Right renal cortex interstitium (tissue), 3 donors: ENCODE results near the gene ZNF217. TPM values are rescaled to one million over a fixed set of nuclear protein-coding genes. Genes with fewer than 3 reads are reported as not detected.
"Not testable (repeated sequence)": the region's sequence is repeated elsewhere in the genome, so short reads cannot be mapped to it uniquely, and the experiment has no call there.

Experiments used
- DNase-seq, 3 donors: peaks; one replicate each; pipeline ENCODE4 v3.0.0-alpha.2; 2013; ENCODE audit warnings: low read depth in 3 of 3, low spot score in 2 of 3
- polyA plus RNA-seq, 3 donors: library from polyadenylated mRNA; unstranded; fragments of 120-200 nt; gene quantifications; one replicate each; pipeline ENCODE4 v1.2.1, GENCODE V29; 2013; ENCODE audit not compliant: insufficient read length in 3 of 3

The ZNF217 gene
- polyA plus RNA-seq, 3 donors, result 31.8 to 34.8 (median 32.2) TPM

DNA sequence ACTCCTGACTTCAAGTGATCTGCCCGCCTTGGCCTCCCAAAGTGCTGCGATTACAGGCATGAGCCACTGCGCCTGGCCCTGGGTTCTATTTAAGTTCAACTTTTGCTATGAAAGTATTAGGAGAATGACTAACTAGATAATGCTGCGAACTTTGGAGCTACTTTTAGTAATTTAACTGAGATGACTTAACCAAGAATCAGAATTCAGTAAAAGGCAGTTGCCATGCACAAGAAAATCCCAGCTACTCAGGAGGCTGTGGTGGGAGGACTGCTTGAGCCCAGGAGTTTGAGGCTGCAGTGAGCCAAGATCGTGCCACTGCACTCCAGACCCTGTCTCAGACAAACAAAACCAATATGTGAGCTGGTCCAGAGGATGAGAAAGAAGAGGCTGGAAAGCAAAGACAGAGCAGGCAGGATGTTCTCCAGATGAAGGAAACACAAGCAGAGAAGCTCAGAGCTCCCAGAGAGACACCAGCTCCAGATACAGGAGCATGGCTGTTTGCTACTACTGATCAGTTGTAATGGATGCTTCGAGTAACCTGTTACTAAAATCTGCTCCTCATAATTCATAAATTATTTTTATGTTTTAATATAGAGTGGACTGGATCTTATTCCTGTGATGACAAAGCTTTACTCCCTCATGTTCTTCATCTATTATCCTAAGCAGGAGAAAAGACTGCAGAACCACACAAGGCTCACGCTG, 23.9 kb downstream of the ZNF217 start:
- DNase-seq, result no peak

DNA sequence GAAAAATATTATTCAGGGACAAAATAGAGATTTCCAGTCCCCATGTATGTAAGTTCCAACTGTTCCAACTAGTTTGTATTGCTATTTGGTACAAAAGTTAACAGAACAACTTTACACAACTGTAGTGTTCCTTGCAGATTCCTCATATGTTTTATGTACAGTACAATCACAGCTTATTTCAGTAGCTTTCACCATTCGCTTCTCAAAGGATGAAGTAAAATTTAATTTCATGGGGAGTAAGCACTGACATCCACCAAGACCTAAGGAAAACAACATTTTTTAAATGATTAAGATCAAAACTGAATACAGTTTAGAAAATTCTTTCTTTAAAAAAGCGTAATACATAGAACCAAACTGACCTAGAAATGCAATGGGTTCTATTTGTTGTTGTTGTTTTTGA, 24.6 kb downstream of the ZNF217 start:
- DNase-seq, result no peak

DNA sequence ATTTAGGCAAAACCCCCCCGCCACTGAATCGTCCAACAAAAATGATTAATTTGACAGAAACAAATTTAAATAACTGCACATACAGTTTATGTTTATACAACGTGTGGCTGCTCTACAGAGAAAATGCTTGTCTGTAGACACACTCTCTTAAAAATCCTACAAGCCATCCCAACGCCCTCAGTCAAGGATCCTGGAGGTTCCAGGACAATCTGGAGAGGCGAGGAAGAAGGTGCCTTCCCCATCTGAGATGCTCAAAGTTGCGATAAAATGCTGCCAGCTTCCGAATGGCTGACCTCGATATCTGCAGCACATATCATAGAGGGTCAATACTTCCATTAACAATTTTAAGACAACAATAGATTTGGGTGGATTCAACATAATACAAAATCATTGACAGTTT, 25.3 kb downstream of the ZNF217 start:
- DNase-seq, result no peak

DNA sequence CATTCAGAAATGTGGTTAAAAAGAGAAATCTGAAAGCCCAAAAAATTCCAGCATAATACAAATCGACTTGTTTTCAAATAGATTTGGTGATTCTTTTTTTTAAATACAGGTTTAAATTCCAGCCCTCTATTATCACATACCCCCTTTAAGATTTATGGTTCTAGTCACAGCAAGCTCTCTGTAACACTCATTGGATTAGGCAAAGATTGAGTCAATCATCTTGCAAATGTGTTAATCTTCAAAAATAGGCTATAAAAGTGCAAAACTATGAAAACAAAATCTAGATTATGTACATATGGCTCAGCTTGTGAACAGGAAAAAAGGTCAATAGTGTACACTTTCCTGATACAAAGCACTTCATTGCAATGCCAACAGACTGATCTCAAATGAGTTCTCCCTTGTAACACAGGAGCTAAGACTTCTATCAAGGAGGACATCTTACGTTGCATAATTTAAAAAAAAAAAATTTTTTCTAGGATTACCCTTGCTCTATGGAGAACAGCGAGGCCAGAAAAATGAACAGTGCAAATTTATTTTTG, 26.2 kb downstream of the ZNF217 start:
- no peak for DNase-seq

DNA sequence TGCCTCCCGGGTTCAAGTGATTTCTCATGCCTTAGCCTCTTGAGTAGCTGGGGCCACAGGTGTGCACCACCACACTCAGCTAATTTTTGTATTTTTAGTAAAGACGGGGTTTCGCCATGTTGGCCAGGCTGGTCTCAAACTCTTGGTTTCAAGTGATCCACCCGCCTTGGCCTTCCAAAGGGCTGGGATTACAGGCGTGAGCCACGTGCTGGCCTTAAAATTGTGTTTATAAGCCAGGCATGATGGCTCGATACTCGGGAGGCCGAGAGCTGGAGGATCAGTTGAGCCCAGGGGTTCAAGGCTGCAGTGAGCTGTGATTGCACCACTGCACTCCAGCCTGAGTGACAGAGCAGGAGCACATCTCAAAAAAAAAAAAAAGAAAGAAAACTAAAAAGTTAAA, 27.0 kb downstream of the ZNF217 start:
- DNase-seq, result not testable (repeated sequence)

DNA sequence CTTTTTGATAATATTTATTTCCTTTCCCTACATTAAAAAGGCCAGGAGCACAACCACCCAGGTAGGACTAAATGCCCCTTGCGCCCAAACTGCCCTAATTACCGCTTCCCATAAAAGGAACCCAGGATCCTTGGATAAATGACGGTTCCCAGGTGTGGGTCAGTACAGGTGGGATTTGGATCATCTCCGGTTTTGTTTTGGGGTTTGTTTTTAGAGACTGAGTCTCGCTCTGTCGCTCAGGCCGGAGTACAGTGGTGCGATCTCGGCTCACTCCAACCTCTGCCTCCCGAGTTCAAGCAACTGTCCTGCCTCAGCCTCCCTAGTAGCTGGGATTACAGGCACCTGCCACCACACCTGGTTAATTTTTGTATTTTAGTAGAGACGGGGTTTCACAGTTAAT, 28.4 kb downstream of the ZNF217 start:
- DNase-seq, result no peak

DNA sequence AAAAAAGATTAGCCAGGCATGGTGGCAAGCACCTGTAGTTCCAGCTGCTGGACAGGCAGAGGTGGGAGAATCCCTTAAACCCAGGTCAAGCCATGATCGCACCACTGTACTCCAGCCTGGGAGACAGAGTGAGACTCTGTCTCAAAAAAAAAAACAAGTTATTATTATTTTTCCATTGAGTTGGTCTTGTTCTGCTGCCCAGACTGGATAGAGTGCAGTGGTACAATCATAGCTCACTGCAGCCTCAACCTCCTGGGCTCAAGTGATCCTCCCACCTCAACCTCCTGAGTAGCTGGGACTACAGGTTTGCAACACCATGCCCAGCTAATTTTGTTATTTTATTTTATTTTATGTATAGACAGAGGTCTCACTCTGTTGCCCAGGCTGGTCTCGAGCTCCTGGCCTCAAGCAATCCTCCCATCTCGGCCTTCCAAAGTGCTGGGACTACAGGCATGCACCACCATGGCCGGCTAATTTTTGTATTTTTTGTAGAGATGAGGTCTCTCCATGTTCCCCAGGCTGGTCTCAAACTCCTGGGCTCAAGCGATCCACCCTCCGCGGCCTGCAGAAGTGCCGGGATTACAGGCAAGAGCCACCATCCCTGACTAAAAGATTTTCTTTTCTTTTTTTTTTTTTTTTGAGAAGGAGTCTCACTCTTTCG, 31.4 kb downstream of the ZNF217 start:
- DNase-seq, result not testable (repeated sequence)

DNA sequence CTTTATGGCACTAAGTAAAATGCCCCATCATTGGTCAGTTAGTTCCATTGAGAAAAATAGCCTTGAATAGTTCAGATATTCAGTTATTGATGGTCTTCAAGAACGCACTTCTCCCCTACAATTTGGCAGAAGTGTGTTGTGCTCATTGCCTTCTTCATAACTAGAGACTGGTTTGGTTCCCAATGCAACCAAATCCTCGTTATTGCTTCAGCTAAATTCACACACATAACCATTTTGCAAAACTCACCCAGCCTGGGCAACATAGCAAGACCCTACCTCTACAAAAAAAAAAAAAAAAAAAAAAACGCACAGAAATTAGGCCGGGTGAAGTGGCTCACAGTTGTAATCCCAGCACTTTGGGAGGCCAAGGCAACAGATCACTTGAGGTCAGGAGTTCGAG, 32.1 kb downstream of the ZNF217 start:
- DNase-seq, result no peak

DNA sequence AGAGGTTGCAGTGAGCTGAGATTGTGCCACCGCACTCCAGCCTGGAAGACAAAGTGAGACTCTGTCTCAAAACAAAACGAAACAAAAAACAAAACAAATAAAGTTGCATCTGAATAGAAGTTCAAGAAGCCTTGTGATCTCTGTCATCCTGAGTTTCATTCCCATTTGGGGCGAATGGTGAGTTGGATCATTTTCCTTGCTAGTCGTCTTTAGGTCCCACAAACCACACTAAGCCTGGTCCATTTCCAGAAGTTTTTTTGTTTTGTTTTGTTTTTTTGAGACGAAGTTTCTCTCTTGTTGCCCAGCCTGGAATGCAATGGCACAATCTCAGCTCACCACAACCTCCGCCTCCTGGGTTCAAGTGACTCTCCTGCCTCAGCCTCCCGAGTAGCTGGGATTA, 33.8 kb downstream of the ZNF217 start:
- no peak for DNase-seq

DNA sequence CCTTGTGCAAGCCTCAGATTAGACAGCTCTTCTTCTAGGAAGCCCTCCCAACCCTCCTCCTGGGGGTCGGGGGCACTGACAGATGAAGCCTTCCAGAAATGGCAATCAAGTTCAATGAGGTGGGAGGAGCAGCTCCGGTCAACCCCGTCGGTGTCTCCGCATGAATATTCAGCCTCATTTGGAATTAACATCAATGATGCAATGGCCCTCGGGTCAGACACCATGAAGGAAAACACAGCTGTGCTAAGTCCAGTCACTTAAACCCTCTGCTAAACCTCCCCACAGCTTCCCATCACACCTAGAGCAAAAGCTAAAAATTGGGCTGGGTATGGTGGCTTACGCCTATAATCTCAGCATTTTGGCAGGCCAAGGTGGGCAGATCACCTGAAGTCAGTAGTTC, 36.5 kb downstream of the ZNF217 start:
- no peak for DNase-seq

DNA sequence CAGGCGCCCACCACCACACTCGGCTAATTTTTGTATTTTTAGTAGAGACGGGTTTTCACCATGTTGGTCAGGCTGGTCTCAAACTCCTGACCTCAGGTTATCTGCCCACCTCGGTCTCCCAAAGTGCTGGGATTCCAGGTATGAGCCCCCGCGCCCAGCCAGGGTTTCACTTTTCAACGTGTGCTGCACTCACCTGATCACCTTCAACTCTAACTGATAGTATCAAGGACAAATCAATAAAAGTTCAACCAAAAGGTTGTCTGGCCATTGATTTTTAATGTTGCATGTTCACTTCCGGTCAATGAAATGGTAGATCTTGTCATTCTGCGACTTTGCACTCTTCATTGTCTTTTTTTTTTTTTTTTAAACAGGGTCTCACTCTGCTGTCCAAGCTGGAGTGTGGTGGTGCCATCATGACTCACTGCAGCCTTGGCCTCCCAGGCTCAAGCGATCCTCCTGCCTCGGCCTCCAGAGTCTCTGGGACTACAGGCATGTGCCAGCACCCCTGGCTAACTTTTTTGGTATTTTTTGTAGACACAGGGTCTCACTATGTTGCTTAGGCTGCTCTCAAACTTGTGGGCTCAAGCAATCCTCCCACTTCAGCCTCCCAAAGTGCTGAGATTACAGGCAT, 37.3 kb downstream of the ZNF217 start:
- no peak for DNase-seq

DNA sequence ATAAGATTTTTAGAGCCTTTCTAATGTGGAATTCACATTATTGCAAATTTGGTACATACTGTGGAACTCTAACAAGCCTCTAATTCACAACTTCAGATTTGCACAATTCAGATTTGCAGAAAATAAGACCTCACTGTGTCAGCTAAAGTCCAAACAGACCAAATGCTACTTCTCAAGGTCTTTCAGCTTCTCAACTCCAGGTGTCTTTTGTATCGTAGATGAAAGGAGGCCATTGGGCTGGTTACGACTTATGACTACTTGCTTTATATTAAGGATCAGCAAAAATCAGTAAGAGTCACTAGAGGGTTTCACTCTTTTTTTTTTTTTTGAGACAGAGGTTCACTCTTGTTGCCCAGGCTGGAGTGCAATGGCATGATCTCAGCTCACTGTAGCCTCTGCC, 37.8 kb downstream of the ZNF217 start:
- DNase-seq, result peak in 1 of 3 donors; percentile 8

DNA sequence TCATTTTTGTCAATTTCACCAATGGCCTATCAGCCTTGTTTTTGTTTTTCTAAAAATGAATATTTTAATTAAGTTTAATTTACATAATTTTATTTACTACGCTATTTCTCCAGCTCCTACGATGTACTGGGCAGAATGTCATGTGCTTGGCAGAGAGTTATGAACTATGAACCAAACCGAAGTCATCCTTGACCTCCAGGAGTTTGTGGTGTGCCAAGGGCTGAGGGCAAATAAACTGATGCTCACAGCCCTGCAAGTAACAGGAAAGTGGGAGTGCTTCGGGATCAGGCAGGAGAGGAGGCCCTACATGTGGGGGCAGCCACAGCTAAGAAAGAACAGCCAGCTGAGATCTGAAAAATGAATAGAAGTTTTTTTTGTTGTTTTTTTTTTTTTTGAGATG, 38.6 kb downstream of the ZNF217 start:
- no peak for DNase-seq

DNA sequence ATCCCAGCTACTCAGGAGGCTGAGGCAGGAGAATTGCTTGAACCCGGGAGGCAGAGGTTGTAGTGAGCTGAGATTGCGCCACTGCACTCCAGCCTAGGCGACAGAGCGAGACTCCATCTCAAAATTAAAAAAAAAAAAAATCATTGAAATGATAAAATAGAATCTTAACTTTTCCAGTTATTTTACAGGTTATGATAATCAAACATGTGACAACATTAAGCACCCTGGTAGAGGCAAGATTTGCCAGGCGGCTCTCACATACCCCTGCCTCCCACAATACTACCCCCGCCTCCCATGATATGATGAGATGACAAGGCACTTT, 41.1 kb downstream of the ZNF217 start:
- not testable (repeated sequence) for DNase-seq

DNA sequence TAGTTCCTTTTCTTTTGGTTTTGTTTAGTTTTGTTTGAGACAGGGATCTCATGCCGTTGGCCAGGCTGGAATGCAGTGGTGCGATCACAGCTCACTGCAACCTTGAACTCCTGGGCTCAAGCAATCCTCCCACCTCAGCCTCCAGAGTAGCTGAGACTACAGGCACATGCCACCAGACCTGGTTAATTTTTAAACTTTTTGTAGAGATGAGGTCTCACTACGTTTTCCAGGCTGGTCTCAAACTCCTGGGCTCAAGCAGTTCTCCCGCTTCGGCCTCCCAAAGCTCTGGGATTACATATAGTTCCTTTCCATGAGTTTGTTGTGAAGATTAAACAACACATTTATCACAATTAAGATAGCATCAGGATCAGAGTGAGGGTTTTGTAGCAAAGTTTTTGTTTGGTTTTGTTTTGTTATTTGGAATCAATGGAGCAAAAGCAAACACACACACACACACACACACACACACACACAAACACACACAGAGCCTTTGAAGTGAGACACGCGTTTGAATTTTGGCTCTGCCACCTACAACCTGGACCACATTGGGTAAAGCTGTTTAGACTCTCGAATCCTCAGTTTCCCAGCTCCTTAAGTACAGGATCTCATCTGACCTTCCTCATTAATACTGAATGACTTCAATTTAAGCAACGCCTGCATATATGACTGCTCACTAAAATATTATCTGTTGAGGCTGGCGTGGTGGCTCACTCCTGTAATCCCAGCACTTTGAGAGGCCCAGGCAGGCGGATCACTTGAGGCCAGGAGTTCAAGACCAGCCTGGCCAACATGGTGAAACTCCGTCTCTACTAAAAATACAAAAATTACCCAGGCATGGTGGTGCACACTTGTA, 41.7 kb downstream of the ZNF217 start:
- not testable (repeated sequence) for DNase-seq

DNA sequence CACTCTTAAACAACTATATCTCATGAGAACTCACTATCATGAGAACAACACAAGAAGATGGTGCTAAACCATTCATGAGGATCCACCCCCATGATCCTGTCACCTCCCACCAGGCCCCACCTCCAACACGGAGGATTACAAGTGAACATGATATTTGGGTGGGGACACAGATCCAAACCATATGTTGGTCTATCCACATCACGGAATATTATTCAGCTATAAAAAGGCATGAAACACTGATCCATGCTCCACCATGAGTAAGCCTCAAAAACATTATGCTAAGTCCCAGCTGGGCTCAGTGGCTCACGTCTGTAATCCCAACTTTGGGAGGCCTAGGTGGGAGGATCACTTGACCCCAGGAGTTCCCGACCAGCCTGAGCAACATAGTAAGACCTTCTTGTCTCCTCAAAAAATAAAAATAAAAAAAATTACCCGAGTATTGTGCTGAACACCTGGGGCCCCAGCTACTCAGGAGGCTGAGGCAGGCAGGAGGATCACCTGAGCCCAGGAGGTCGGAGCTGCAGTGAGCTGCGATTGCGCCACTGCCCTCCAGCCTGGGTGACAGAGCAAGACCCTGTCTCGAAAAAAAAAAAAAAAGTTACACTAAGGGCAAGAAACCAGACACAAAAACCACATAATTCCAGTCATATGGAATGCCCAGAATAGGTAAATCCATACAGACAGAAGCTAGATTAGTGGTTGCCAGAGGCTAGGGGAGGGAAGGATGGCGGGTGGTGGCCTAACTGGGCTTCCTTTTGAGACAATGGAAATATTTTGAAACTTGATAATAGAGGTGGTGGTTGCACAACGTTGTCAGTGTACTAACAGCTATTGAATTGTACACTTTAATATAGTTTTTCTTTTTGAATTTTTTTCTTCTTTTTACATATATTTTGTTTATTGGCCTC, 43.1 kb downstream of the ZNF217 start:
- no peak for DNase-seq

DNA sequence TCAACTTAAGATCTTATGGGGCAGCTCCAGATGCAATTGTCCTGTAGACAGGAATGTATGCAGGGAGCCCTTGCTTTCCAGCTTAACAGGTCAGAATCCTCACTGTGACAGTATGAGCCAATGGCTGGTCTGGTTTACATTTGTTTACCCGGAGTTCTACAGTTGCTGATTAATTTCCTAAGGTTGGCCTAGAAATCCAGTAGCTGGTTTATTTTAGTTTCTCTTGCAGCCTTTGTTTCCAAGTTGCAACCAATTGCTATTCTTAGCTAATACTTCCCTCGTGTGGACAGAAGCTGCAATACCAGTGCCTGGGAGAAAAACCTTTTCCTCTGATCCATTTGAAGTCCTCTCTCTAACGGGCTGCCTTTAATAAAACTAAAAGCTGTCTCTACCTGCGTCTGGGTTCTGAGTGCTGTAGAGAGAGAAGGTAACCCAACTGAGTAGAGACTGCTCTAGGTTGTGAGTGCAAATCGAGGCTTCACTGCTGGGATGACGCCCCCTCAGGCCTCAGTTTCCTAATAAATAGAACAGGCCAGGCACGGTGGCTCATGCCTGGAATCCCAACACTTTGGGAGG, 45.9 kb downstream of the ZNF217 start:
- peak; percentile 52 to 67 (median 54) for DNase-seq

DNA sequence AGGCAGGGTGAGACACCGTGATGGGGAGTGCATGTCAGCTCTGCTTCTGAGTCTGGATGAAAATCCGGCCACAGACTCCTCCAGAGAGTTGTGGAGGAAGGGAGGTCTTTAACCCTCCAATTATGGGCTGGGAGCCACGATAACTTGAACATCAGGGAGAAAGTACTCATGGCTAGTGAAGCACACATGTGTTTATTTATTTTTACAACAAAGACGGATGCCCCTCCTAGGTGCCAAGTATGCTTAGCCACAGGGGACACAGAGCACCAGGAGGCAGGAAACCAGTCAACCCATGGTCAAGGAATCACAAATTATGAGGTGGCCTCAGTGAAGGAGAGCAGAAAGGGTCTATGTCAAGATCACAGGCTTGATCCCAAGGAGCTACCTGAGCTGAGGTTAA, 54.1 kb downstream of the ZNF217 start:
- no peak for DNase-seq

DNA sequence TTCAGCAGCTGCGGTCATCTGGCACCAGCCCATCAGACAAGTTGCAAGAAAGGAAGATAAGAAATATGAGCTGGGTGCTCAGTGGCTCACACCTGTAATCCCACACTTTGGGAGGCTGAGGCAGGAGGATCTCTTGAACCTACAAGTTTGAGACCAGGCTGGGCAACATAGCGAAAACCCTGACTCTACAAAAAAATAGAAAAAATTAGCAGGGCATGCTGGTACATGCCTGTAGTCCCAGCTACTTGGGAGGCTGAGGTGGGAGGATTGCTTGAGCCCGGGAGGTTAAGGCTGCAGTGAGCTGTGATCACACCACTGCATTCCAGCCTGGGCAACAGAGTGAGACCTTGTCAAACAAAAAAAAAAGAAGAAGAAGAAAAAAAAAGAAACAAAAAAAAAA, 57.3 kb downstream of the ZNF217 start:
- DNase-seq, result not testable (repeated sequence)

DNA sequence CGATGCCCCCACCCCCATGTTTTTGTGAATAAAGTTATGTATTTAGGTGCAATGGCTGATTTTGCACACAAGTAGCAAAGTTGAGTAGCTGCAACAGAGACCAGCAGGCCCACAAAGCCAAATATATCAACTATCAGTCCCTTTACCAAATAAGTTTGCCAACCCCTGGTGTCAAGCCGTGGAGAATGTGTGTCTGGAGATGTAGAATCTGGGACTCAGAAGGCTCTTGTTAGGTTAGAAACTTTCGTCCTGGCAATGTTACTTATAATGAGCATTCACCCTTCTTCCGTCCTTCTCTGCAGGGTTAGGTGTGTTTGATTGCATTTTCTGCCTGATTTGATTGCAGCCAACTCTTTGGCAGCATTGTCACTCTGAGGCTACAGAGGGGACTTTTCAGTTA, 57.8 kb downstream of the ZNF217 start:
- DNase-seq, result no peak
